NCI-H82 treated with DMSO at 0.1 percent for 48 hours (cell line): ENCODE results near the gene LAMB3.

ENCODE experiments used
- DNase-seq: peaks from one replicate; lab custom pipeline; 2025; ENCODE audit not compliant: unreplicated experiment; lab: John Stamatoyannopoulos, UW

The LAMB3 gene

DNA sequence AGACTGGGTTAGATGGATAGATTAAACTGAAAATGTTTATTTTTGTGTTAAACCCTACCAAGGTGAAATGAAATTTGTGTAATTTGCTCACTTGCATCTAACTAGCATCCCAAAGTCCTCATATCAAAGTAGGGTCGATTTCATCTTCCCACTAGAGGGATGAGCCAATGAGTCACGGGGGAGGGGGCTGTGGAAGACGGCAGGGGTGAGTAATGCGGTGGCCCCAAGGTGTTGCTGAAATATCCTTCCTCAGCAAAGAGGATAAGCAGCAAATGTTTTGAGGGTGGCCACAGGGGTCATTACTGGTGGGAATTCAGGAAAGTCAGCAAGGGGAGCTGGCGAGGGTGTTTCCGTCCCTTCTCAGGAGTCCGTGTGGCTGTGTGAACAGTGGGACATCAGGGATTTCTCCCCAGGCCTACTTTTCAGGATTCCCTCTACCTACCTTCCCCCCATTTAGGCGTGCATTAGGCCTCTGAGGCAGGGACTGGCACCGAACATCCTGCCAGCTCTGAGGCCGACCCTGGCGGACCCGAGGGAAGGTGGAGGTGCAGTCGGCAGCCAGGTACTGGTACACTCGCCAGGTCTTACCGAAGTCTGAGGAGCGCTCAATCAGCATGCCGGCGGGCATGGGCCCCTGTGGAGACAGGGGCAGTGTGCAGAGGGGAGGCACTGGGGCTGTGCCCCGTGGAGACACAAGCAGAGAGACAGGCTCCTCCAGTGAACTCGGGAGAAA, 18.1 kb downstream of the LAMB3 start:
- DNase-seq = no peak

DNA sequence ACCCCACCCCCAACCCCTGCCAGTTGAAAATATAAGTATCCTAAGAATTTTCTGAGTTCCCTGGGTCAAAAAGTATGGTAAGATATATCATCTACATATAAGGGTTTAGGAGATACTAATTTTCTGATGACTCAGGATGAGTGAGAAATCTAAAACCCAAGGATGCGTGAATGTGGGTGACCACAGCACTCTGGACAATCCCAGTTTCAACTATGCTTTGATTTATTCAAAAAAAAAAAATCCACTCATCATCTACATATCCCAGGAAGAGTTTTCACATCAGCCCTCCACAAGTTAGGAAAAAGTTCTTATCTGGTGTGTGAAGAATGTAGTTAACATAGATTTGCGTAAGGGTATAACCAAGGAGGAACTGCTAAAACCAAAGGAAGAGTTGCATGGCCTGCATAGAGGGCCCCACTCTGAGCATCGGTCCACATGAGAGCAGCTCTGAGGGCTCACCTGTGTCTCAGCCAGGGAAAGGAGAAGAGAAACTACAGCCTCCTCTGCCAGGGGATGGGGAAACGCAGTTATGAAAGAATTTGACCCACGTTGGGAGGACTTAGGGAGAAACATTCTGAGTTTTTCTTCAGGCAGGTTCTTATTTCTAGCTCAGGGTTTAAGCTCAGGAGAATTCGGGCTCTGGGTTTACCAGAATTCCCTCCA, 18.8 kb downstream of the LAMB3 start:
- no peak for DNase-seq

DNA sequence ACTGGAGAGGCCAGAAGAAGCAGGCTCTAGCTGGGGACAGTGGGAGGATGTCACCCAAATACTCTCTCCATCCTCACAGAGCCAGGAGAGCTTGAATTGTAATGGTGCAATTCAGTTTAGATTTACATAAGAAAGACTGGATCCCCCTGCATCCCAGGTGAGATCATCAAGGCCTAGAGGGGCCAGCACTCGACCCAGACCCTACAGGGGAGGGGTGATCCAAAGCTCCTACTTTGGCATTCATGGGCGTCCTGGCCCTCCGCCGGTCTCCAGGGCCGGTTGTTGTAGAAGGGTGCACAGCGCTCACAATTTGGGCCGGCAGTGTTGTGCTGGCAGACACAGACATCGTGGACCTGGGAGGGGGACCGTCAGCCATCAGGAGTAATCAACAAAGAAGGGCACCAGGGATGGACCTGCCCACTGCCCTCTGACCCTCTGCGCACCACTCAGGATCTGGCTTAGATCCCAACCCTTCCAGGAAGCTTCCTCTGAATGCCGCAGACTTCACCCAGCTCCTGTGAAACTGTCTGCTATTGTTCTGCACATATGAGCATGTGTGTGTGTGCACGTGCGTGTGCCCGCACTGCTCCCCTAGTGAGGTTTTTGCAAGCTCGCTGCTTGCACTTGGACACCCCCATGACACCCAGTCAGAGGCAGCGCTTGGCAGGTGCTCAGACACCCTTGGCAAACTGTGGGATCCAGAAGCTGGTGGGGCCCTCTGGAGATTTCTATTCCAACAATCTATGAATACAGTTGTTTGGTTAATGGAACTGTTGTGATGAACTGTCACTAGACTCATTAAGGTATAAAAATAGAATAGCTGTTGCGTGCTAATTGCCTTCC, 21.6 kb downstream of the LAMB3 start:
- DNase-seq = no peak

DNA sequence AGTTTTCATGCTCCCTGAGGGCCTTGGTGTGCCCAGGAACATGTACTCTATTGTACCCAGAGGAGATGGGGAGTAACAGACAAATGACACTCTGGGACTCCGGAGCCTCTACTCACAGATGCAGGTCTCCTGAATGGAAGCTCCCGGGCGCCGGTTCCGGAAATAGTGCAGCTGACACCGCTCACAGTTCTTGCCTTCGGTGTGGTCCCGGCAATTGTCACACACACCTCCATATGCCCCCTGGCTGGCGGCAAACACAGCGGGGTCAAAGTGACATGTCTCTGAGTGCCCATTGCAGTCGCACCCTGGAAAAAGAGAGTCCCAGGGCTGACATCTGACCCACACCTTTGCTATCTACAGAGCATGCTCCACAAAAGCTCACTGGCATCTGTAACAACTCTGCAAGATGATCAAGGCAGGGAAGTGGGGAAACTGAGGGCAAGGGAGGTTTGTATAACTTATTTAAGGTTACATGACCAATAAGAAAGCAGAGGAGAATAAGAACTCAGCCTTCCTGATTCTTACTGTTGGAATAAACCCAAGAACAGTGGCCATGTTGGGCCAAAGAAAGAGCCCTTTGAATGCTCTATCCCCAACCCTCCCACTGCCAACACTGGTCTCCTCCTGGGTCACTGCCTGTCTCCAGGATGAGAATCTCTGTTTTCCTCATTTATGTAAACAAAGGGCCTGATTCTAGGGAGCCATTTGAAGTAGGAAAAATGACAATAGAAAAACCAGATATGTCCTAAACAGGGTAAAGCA, 22.4 kb downstream of the LAMB3 start:
- DNase-seq = no peak

DNA sequence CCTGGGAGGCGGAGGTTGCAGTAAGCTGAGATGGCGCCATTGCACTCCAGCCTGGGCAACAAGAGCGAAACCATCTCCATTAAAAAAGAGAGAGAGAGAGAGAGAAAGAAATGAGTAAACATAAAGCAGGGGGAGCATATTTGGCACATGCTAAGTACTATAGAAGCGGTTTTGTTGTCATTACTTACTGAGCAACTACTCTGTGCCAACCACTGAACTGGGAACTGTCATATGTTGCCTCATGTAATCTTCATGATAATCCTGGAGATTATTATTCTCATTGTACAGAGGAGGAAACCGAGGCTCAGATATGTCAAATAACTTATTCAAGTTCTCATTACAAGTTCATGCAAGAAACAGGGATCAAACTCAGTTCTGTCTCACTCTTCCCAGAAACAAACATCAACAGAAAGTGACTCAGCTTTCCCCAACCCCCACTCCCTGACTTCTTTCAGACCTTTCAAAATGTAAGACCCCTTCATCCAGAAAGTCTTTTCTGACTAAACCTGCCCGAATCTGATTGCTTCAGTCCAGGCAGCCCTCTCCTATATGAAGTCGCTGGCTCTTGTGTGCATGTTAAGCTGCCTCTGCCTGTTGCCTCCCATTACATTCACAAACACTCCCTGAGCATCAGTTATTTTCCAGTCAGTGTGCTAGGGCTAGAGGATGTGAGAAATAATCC, 23.5 kb downstream of the LAMB3 start:
- no peak for DNase-seq

DNA sequence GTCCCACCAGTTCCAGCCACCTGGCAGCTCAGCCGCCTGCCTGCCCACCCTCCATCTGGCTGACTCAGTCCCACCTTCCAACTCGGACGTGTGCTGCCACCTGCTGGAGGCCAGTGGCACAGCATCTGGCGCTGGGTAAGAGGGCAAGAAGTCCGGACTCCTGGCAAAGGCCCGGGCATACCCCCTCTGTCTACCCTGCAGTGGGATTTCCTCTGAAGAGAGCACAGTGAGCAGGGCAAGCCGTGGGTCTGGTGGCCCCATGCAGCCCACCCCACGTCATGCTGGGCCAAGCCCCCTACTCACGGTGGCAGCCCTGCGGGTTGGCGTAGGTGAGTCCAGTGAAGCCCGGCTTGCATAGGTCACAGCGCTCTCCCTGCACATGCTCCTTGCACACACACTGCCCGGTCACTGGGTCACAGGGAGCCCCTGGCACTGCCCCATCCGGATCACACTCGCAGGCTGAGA, 24.5 kb downstream of the LAMB3 start:
- peak; percentile 76 for DNase-seq

DNA sequence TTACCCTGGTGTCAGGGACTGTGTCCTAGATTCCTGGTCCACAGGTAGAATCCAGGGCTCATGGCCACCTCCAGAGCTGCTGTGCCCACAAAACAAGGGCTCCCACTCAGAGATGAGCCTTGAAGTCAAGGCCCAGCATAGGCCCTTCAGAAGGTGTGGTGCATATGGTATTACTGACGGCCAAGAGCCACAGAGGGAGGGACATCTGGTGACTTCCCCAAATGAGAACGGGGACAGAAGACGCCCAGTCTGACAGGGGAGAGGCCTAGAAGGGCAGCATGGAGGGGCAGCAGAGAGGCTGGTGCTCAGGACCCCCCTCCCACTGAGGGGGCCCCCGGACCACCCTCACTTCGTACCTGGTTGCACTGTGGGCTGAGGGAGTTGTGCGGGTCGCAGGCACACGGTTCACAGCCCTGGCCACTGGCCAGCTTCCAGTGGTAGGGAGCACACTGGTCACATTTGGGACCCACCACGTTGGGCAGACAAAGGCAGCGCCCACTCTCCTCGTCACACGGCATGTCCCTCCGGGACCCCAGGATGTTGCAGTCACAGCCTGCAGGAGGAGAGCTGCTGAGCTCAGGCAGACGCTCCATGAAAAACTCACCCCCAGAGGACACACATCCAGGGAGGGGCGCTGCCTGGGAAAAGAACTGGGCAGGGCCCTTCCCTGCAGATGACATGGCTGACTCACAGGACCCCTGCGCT, 25.0 kb downstream of the LAMB3 start:
- DNase-seq = no peak

DNA sequence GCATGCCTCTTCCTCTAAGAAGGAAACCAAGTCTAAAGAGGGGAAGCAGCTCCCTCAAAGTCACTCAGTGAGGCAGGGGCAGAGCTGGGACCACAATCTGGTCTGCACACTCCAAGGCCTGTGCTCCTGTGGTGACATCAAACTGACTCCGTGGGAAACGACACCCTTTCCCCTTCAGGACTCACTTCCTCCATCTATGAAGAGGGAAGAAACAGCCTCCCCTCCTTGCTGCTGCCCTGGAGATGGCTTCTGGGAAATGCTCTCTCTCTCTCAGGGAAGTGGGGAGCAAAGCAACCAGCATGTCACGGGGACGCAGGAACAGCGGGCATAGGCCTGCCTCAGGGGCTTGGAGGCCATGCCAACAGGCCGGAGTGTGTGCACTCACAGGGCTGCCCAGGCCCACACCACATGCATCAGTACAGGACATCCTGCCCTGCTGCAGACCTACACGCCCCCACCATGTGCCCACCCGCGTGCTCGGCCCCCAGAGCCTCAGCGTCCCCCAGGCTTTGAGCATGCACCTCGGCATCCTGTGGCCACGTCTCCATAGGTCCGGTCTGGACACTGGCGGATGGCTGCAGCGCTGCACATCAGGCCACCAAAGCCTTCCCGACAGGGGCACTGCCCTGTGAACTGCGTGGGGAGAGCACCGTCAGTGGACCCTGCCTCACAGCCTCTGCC, 25.7 kb downstream of the LAMB3 start:
- DNase-seq = no peak

DNA sequence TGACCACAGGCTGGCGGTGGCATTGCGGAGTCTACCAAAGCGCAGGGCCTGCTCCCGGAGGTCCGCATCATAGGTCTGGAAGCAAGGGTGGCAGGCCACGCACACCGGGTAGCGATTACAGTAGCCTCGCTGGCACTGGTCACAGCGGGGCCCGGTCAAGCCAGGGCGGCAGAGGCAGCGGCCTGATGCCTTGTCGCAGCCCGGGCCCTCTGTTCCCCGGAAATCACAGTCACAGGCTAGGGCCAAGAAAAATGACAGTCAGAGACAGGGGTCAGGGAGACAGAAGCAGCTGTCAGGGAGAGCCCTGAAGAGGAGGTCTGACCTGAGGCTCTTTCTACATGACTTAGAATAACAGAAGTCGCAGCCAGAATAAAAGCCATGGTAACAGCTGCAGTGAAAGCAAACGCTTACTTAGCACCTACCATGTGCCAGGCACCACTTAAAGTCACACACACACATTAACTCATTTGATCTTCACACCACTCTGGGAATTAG, 26.4 kb downstream of the LAMB3 start:
- DNase-seq = no peak

DNA sequence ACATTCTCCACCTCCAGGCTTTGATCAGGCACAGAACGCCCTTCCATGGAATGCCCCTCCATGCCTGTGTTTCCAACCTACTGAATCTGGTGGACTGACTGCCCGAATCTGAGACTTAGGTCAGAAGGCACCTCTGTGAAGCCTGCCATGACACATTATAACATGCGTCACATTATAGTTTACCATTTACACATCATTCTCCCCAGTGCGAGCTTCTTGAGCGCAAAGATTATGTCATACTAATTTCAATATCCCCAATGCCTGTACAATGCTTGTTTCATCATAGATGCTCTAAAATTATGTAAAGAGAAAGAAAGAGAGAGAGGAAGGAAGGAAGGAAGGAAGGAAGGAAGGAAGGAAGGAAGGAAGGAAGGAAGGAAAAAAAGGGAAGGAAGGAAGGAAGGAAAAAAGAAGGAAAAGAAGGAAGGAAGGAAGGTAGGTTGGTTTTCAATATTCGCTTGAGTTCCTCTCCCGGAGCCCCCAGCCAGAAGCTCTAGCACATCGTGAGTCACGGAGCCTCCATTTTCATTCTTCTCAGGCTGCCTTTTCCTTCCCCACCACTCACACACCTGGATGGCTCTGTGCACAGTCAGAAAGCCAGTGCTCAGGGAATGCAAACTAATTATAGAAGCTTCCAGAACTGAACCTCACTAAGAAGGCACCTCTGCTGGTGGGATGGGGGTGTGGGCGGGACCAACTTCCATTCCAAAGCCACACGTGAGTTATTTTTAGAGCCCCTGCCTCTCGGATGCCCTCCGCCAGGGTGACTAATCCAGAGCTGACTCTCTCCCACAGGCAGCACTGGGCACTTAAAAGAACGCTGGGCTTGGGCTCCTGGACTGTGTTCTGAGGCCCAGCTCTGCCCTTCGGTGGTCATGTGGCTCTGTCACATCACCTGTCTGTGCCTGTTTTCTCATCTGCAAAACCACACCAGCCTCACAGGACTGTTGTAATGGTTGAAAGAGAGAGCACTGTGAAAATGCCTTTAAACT, 27.4 kb downstream of the LAMB3 start:
- no peak for DNase-seq

DNA sequence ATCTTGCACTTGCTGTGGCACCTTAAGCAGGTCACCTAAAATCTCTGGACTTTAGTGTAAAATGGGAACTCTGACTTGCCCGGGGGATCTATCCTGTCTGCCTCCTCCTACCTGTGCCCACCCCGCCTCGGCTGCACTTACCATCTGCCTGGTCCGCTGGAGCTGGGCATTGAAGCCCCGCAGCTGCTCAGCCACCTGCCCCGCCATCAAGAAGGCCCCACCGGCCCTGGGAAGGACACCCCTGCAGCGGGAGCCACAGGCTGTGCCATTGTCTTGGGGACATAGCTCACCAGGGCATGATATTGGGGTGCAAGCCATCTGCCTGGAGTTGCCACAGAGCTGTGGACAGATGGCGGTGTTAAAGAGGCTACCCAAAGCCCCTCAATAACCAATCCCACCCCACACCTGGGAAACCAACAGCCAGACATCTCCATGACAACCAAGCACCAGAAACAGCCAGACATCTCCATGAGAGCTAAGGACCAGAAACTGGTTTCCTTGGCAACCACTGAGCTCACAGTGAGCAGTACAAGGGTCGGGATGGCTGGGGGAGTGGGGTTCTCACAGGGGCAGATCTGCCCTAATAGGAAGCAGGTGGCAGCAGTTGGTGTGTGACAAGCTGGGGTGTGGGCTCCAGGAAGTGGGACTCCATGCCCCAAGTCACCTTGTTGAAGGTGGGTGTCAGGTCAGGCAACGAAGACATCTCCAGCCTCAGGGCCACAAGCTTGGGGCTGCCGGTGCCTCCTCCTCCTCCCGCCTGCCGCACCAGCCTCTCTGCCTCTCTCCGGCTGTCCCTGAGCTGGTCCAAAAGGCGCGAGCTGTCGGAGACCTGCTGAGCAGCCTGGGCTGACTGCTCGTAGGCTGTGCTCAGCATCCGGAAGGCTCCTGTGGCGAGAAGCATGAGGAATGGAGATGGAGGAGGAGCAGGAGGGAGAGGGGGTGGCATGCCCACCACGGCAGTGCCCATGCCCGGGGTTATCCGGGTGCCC, 29.1 kb downstream of the LAMB3 start:
- no peak for DNase-seq

DNA sequence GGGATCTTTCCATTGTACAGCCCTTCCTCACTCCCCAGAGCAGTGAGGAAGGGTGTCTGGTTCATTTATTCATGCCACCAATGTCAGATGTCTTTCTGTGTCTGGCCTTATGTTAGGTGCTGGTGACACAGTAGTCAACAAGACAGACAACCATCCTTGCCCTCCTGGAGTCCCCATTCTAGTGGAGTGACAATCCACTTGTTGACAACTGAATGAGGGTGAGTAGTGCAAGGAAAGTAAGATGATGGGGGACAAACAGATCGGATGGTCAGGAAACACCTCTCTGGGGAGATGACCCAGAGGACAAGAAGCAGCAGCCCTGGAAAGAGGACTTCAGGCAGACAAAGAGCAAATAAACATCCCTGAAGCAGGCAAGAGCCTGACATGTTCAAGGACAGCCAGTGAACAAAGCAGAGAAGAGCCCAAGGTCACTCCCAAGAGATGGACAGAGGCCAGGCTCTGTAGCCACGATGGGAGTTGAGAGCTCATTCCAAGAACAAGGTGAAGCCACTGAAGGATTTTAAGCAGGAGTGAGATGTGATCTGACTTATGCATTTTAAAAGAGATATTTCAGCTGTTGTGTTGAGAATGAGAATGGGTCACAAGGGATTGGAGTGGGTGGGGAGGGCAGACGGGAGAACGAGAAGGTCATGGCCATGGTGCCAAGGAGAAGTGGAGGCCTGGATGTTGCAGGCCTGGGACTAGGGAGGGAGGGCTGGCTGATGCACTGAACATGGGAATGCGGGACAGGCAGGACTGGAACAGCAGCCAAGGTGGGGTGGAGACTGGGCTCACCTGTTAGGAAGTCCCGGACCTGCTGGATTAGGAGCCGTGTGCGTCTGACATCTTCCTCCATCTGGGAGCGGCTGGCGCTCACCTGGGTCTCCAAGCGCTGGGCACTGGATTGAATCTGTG, 30.2 kb downstream of the LAMB3 start:
- no peak for DNase-seq

DNA sequence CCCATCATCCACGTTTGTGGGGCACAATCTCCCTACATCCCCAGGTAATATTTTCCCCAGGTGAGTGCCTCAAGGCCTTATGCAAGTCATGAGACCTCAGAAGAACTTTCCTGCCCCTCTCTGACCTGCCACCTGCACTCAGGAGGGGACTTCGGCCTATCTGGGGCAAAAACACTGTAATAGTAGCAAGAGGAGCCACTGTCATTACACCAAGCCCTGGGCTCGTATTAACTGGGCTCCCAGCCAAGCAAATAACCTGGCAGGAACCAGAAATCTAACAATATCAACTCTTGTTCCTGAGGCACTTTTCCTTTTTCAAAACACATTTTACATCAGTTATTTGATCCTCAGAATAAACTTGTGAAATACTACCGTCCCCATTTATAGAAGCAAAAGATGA, 30.9 kb downstream of the LAMB3 start:
- DNase-seq = no peak

DNA sequence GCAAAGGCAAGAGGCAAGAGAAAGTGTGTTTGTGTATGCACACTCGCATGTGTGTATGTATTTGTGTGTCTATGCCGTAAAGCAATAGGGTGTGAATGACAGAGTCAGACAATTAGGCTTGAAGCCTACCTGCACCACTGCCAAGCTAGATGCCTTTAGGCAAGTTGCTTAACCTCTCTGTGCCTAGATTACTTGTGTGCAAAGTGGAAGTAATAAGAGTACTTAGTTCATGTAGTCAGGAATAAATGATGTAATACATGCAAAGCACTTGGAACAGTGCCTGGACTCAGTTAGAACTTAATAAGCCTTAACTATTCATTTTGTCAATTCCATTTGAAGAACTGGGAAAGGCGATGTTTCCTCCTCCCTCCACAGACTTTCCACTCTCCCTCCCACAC, 31.7 kb downstream of the LAMB3 start:
- no peak for DNase-seq

DNA sequence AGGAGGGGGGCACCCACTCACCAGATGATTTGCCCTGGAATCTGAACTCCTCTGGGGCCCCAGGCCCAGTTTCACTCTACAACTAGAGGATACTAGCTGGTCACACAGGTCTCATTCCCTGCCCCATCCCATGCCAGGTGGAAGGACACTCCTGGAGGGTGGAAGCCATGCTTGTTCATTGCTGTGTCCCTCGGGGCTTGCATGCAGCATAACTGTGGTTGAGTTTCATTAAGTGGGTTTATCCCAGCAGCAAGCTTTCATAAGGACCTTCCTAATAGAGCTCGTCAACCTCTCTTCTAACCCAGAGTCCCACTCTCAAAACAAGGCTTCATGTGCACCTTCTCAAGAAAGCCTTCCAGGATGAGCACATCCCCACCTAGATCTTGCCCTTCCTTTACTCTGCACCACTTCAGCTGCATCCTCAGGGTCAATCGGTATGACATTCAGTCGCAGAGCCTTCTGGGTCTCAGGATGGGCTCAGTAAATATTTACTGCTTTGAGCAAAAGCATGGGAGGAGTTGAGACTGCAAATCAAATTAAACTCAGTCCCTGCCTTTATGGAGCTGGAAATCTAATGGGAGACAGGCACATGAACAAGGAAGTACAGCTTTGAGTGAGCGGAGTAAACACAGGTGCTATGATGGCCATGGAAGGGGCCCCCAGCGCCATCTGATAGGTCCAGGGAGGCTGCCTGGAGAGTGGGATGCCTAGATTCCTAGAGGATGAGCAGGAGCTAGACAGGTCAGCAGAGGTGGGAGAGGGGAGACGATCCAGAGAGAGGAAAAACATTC, 32.3 kb downstream of the LAMB3 start:
- DNase-seq = no peak
